Muscle of leg (tissue), 11 donors: ENCODE data around the gene RXFP2. TPM values are rescaled to one million over a fixed set of nuclear protein-coding genes. Genes with fewer than 3 reads are reported as not detected.

Experiments used
- DNase-seq: peaks from one replicate; pipeline ENCODE4 v3.0.0; 2013
- H3K27ac ChIP-seq: one replicate; pipeline ENCODE4 v1.5.1; 2013; ENCODE audit warnings: mild to moderate bottlenecking, low read length, control low read depth
- H3K27me3 ChIP-seq: one replicate; pipeline ENCODE4 v1.6.1; 2013; ENCODE audit warnings: low read length; ENCODE audit not compliant: control insufficient read depth, insufficient read depth
- H3K36me3 ChIP-seq: one replicate; pipeline ENCODE4 v1.6.1; 2013; ENCODE audit warnings: low read length; ENCODE audit not compliant: control insufficient read depth, insufficient read depth
- H3K4me1 ChIP-seq: one replicate; pipeline ENCODE4 v1.6.1; 2013; ENCODE audit warnings: low read length; ENCODE audit not compliant: control insufficient read depth, insufficient read depth
- H3K4me3 ChIP-seq: one replicate; pipeline ENCODE4 v1.5.1; 2013; ENCODE audit warnings: low read length, control low read depth
- H3K9me3 ChIP-seq: replicated peaks from 2 replicates; pipeline ENCODE4 v1.6.1; 2013; ENCODE audit warnings: low read depth, low read length; ENCODE audit not compliant: control insufficient read depth
- WGBS: methylation state at CpG from one replicate; pipeline ENCODE4 v1.1.5; 2013; ENCODE audit warnings: missing lambda C conversion rate; ENCODE audit not compliant: insufficient coverage; 5-methylcytosine and 5-hydroxymethylcytosine counted together
- polyA plus RNA-seq, 8 donors: library from polyadenylated mRNA; unstranded; fragments of 120-200 nt; gene quantifications; one replicate each; pipeline versions ENCODE4 v1.2.1 to v1.2.3, GENCODE V29; 2013; ENCODE audit warnings: inconsistent platforms in 1 of 8, low replicate concordance in 1 of 8; ENCODE audit not compliant: insufficient read length in 8 of 8, insufficient read depth in 1 of 8
- total RNA-seq: library from RNA; stranded (reverse); fragments of 120-200 nt; gene quantifications from one replicate; pipeline ENCODE4 v1.2.4, GENCODE V29; 2013

The RXFP2 gene
- total and polyA plus RNA-seq, 9 donors: 0.04 to 0.17 TPM; not detected in 7

DNA sequence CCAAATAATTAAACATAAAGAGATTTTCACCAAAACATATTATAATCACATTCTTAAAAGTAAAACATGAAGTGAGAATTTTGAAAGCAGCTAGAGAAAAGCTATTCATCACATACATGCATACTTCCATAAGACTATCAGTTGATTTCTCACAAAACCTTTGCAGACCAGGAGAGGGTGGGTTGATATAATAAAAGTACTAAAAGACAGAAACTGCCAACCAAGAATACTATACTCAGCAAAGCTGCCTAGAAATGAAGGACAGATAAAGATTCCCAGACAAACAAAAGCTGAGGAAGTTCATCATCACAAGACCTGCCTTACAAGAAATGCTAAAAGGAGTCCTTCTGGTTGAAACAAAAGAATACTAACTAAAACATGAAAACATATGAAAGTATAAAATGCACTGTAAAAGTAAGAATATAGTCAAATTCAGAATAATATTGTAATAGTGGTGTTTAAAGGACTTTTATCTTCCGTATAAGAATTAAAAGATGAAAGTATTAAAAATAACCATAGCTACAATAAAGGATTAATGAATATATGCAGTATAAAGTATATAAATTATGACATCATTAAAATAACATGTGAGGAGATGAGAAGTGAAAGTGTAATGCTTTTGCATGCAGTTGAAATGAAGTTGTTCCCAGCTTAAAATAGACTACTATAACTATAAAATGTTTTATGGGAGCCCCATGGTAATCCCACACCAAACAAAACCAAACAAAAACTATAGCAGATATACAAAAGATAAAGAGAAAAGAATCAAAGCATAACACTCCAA is 76.2 kb downstream of the RXFP2 start:
- Histone ChIP-seq H3K27me3 (no peaks in the 10 kb centered on the region), H3K9me3 (peaks cover 5% of the 10 kb centered on the region), H3K27ac (no peak overlapping the region), H3K4me3 (no peak overlapping the region), H3K4me1 (no peaks in the 10 kb centered on the region), H3K36me3 (no peaks in the 10 kb centered on the region)
- no peak for DNase-seq
- no CpG with 5 or more reads among the region's 1 CpG for WGBS

DNA sequence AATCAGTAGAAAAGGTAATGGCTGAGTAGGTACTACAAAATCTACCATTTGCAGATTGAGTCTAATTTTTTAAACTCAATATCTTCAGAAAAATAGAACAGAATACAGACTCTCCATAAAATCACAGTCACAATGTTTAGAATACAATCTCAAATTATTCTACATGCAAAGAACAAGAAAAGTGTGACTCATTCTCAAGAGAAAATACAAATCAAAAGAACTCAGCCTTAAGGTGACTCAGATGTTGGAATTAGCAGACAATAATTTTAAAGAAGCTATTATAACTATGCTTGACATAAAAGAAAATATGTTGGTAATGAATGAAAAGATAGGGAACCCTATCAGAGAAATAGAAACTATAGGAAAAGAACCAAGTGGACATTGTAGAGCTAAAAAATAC is 78.9 kb downstream of the RXFP2 start:
- DNase-seq: no peak
- Histone ChIP-seq H3K4me1 (no peaks in the 10 kb centered on the region), H3K4me3 (no peak overlapping the region), H3K27ac (no peak overlapping the region), H3K9me3 (peaks cover 5% of the 10 kb centered on the region), H3K36me3 (no peaks in the 10 kb centered on the region), H3K27me3 (no peaks in the 10 kb centered on the region)

DNA sequence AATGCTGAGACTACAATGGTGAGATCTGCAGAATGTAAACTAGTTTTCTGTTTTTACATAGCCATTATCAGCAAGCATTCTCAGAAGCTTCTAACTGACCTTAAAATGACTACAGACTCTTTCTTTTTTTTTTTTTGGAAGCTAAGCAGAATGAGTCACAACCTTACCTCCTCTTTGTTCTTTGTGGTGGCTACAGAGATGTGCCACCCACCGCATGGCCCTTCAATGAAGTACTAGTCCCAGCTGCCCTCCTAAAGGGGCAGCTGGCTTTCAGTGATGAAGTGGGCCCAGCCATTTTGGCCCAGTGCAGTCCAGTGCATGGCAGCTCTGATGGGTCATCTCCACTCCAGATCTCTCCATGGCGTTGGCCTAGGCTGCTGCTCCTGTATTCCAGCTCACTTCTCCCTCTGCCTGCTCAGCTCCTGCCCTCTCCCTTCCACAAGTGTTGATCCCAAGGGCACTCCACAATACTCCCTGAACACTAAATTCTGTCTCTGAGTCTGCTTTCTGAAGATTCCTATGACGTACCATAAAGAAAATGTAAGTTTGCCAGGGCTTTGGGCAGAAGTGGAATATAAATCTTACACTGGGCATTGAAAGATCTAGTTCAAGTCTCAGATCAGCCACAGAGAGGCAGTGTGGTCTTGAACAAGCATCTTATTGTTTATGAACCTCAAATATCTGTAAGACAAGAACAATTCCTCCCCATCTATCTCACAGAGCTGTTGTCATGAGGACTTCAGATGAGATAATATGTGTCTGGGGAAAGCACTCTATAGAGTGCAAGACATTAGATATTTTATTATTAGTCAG is 85.6 kb downstream of the RXFP2 start:
- no peak overlapping the region for H3K27ac ChIP-seq
- H3K4me3 ChIP-seq: no peak overlapping the region
- 80% methylated on average over 1 of the region's 3 CpGs for WGBS
- H3K4me1 ChIP-seq: no peaks in the 10 kb centered on the region
- no peaks in the 10 kb centered on the region for H3K27me3 ChIP-seq
- no peaks in the 10 kb centered on the region for H3K36me3 ChIP-seq
- H3K9me3 ChIP-seq: no peaks in the 10 kb centered on the region
- peak; percentile 25 for DNase-seq

DNA sequence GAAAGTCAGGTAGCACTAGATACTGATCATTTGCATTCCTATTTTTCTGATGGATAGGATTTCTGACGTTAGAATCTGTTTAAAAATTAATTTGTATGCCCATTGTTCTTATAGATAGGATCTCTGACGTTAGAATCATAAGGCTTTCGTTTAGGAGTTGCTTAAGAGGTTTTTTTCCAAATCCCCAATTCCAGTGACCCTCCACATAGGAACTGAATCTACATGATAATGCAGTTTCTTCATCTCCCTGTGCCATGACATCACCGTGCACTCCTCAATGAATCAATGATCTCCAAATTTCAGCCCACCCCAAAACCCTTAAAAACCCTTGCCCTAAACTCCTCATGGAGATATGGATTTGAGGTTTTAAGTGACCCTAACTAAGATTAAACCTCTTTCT is 87.2 kb downstream of the RXFP2 start:
- Histone ChIP-seq H3K9me3 (no peaks in the 10 kb centered on the region), H3K27me3 (no peaks in the 10 kb centered on the region), H3K27ac (no peak overlapping the region), H3K4me1 (no peaks in the 10 kb centered on the region), H3K4me3 (no peak overlapping the region), H3K36me3 (no peaks in the 10 kb centered on the region)
- WGBS: no CpG with 5 or more reads among the region's 4 CpGs
- DNase-seq: no peak

DNA sequence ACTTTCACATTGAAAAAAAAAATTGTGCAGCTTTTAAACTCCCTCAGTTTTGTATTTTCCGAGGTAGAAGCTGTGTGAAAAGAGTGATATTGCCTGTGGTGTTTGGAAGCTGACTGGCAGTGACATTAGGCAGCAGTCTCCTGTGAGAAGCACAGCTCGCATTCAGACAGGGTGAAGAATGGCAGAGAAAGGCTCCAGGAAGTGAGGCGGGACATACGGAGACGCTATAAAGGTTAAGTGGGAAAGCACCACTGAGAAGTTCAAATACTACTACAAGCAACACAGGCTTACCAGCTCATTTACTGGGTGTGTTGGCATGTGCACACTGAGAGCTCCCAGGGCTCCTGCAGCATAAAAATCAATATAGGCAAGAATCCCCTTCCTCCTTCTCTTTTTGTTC is 88.4 kb downstream of the RXFP2 start:
- Histone ChIP-seq H3K4me1 (no peaks in the 10 kb centered on the region), H3K27me3 (no peaks in the 10 kb centered on the region), H3K4me3 (no peak overlapping the region), H3K9me3 (no peaks in the 10 kb centered on the region), H3K36me3 (no peaks in the 10 kb centered on the region), H3K27ac (no peak overlapping the region)
- 22% methylated on average over 1 of the region's 5 CpGs for WGBS
- DNase-seq: no peak

DNA sequence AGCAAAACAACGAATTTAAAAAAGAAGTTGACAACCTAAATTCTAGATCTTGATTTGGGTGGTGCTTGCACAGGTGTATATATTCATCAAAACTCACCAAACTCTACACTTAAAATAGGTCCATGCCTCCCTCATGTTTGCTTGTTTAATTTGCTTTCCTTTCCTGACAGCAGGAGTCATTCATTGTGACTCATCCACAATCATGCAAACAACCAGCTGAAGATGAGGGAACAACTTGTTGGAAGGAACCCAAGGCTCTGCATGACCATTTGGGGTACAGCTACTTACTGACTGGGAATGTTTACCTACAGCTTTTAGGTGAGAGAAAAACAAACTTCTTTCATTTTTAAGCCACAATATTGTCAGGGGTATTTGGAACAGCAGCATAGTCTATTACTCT is 96.6 kb downstream of the RXFP2 start:
- Histone ChIP-seq H3K36me3 (no peaks in the 10 kb centered on the region), H3K4me3 (no peak overlapping the region), H3K27ac (no peak overlapping the region), H3K9me3 (no peaks in the 10 kb centered on the region), H3K27me3 (no peaks in the 10 kb centered on the region), H3K4me1 (no peaks in the 10 kb centered on the region)
- WGBS: no CpG with 5 or more reads among the region's 1 CpG
- no peak for DNase-seq

DNA sequence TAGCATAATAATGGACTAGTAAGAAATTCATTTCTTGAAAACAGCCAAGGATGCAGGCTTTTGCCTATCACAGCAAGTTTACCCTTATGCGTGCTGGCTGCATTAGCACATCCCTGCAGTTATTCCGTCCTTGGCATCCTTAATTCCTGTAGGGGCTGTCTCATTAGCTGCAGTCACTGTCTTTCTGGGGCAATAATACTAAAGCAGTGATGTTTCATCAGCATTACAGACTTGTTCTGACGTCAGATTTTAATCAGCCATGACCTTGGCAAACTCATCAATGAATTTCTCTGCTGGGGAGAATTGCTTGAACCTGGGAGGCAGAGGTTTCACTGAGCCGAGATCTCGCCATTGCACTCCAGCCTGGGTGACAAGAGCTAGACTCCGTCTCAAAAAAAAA is 103.7 kb downstream of the RXFP2 start:
- no peaks in the 10 kb centered on the region for H3K36me3 ChIP-seq
- H3K4me1 ChIP-seq: peaks cover 6% of the 10 kb centered on the region
- H3K27me3 ChIP-seq: peaks cover 18% of the 10 kb centered on the region
- H3K4me3 ChIP-seq: no peak overlapping the region
- no peaks in the 10 kb centered on the region for H3K9me3 ChIP-seq
- no peak for DNase-seq
- H3K27ac ChIP-seq: no peak overlapping the region
- 49% methylated on average over 3 of the region's 6 CpGs for WGBS

DNA sequence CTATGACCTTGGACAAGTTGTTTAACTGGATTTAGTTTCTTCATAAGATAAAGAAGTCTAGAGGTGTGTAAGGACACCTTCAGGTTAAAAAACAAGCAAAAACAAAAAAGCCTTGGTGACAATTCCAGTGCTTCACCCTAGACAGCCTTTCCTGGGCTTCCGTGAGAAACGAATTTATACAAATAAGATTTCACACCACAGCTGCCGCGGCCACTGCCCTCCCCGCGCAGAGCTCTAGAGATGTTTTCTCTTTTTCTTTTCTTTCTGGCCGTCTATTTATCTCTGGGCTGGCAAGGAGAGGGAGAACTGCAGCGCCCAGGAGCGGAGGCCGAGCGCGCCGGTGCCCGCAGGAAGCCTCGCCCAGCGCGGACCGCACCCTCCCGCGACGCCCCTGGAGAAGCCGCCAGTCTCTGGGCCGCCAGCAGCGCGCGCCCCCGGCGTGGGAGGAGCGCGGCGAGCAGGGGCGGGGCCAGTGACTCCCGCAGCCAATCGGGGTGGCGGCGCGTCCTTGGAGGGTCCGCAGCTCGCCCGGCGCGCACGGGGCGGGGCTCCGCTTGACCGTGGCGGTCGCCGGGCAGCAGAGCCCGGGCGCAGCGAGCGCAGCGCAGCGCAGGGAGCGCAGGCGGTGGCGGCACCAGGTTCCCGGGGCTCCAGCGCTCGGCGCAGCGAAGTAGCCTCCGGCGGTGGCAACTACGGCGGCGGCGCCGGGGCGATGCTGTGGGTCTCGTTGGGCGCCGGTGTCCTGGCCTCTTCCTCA is 107.0 kb downstream of the RXFP2 start:
- under 1% methylated on average over 72 of the region's 74 CpGs for WGBS
- peak overlapping the region; percentile 49 for H3K27ac ChIP-seq

DNA sequence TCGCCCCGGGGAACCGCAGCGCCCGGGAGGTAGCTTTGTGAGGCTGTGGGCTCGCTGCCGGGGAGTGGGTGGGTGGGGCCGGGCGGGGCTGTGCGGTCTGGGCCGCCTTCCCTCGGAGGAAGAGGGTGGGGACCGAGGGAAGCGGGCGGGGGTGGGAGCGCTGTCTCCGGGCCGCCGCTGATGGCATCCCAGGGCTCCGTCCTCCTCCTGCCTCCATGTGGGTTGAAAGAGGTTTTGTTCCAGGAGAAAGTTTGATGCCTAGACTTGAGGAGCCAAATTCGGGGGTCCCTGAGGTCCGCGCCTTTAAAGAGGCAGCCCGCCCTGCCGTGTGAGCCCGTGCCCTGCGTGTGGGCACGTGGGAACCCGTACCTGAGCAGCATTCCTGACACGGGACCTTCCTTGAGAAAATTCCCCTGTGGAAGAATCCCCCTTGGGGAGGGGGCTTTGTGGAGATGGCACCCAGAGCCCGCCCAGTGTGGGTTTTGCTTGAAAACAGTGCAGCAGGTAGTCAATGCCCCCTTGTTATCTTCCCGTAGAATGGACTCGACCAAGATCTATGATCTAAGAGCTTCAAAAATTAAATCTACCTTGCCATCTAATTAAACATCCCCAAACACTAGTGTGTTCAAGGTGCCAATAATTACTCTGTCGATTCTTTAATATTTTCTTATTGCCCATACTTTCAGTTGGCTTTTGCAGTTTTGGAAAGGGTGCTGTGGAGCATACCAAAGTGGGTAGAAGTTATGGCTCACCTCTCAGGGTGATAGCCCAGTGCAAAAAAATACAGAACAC is 107.8 kb downstream of the RXFP2 start:
- 8% methylated on average over 20 of the region's 34 CpGs for WGBS
- Histone ChIP-seq H3K36me3 (no peaks in the 10 kb centered on the region), H3K4me3 (peak overlapping the region; percentile 64), H3K4me1 (peaks cover 14% of the 10 kb centered on the region), H3K27ac (no peak overlapping the region), H3K27me3 (peaks cover 21% of the 10 kb centered on the region), H3K9me3 (no peaks in the 10 kb centered on the region)
- peak; percentile 34 for DNase-seq

More for the DNA sequence above, 107.0 kb downstream of the RXFP2 start:
- no peaks in the 10 kb centered on the region for H3K36me3 ChIP-seq
- H3K27me3 ChIP-seq: peaks cover 20% of the 10 kb centered on the region
- peaks cover 14% of the 10 kb centered on the region for H3K4me1 ChIP-seq
- H3K4me3 ChIP-seq: peak overlapping the region; percentile 64
- H3K9me3 ChIP-seq: no peaks in the 10 kb centered on the region
- peak; percentile 95 for DNase-seq
